ENCODE data around the gene METAP1D. TPM values are rescaled to one million over a fixed set of nuclear protein-coding genes. Genes with fewer than 3 reads are reported as not detected.

Gene METAP1D
- total RNA-seq, 1 experiment from 2014 or later: 4.7 TPM

DNA sequence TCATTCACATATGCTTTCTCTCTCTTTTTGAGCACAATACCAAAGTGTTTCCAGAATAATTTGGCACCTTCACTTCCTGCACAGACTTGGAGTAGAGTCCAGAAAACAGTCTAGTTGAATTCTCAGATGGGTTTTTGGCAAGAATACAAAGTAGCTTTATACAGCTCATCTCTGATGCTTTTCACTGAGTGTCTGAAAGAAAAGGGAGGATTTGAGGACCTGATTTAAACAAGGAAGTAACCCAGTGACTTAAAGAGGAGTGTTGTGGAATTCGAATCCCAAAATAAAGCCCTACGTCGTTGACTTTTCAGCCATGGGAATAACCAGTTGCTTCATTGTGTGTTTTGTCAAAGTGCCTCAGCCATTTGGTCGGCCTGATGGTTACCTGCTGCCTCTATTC lies 31.8 kb downstream of the METAP1D start (continued):
- no peak for TF ChIP-seq SMAD4 (CRISPR knock-in tag; IDR thresholded peaks at IDR 0.05)
- no peak for TF ChIP-seq USF1 (CRISPR knock-in tag; IDR thresholded peaks at IDR 0.05)

GRCh38 chr2:172038121-172038520 lies 38.4 kb downstream of the METAP1D start:
- no peak for ATAC-seq
- no peaks in the 10 kb centered on the region for H3K4me1 Mint-ChIP-seq
- H3K27ac Mint-ChIP-seq: no peak overlapping the region
- ChIA-PET CTCF (interaction anchor here (0.6 to 1.3 kb wide), 5 partner anchors 9 to 247 kb away, joined by 3 to 5 read pairs (median 3); no protein-coding TSS in a partner anchor), POLR2A (no interaction called here)
- no peak overlapping the region for H3K4me3 Mint-ChIP-seq
- DNase-seq (ENCODE audit: low spot score): no peak
- no peaks in the 10 kb centered on the region; the same call in 1 of the 2 replicates for H3K36me3 Mint-ChIP-seq
- H3K27me3 Mint-ChIP-seq (ENCODE audit: low read depth): no peaks in the 10 kb centered on the region
- H3K9me3 Mint-ChIP-seq: no peaks in the 10 kb centered on the region
- no peak for TF ChIP-seq ETV6 (CRISPR knock-in tag; IDR thresholded peaks at IDR 0.05)
- TF ChIP-seq CREM (CRISPR knock-in tag; IDR thresholded peaks at IDR 0.05): no peak
- no peak for TF ChIP-seq ZMAT4 (CRISPR knock-in tag; IDR thresholded peaks at IDR 0.05)
- TF ChIP-seq SMAD4 (CRISPR knock-in tag; IDR thresholded peaks at IDR 0.05): no peak
- no peak for TF ChIP-seq CREB1 (CRISPR knock-in tag; IDR thresholded peaks at IDR 0.05)
- TF ChIP-seq PRRX2 (CRISPR knock-in tag; IDR thresholded peaks at IDR 0.05): no peak
- TF ChIP-seq, protein P1, sequence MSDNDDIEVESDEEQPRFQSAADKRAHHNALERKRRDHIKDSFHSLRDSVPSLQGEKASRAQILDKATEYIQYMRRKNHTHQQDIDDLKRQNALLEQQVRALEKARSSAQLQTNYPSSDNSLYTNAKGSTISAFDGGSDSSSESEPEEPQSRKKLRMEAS (CRISPR knock-in tag; IDR thresholded peaks at IDR 0.05): no peak
- no peak for TF ChIP-seq TEAD1 (CRISPR knock-in tag; IDR thresholded peaks at IDR 0.05)
- TF ChIP-seq, protein P2, sequence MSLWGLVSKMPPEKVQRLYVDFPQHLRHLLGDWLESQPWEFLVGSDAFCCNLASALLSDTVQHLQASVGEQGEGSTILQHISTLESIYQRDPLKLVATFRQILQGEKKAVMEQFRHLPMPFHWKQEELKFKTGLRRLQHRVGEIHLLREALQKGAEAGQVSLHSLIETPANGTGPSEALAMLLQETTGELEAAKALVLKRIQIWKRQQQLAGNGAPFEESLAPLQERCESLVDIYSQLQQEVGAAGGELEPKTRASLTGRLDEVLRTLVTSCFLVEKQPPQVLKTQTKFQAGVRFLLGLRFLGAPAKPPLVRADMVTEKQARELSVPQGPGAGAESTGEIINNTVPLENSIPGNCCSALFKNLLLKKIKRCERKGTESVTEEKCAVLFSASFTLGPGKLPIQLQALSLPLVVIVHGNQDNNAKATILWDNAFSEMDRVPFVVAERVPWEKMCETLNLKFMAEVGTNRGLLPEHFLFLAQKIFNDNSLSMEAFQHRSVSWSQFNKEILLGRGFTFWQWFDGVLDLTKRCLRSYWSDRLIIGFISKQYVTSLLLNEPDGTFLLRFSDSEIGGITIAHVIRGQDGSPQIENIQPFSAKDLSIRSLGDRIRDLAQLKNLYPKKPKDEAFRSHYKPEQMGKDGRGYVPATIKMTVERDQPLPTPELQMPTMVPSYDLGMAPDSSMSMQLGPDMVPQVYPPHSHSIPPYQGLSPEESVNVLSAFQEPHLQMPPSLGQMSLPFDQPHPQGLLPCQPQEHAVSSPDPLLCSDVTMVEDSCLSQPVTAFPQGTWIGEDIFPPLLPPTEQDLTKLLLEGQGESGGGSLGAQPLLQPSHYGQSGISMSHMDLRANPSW (CRISPR knock-in tag; conservative IDR thresholded peaks at IDR 0.05; ENCODE audit: low read depth): no peak
- TF ChIP-seq GRHL2 (CRISPR knock-in tag; IDR thresholded peaks at IDR 0.05; ENCODE audit: insufficient replicate concordance, severe bottlenecking): no peak
- TF ChIP-seq ERG (CRISPR knock-in tag; IDR thresholded peaks at IDR 0.05): no peak
- TF ChIP-seq FOXK1 (CRISPR knock-in tag; IDR thresholded peaks at IDR 0.05): no peak
- TF ChIP-seq, protein P3, sequence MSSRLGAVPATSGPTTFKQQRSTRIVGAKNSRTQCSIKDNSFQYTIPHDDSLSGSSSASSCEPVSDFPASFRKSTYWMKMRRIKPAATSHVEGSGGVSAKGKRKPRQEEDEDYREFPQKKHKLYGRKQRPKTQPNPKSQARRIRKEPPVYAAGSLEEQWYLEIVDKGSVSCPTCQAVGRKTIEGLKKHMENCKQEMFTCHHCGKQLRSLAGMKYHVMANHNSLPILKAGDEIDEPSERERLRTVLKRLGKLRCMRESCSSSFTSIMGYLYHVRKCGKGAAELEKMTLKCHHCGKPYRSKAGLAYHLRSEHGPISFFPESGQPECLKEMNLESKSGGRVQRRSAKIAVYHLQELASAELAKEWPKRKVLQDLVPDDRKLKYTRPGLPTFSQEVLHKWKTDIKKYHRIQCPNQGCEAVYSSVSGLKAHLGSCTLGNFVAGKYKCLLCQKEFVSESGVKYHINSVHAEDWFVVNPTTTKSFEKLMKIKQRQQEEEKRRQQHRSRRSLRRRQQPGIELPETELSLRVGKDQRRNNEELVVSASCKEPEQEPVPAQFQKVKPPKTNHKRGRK (CRISPR knock-in tag; IDR thresholded peaks at IDR 0.05; ENCODE audit: borderline replicate concordance): no peak
- no peak for TF ChIP-seq NFE2L1 (CRISPR knock-in tag; IDR thresholded peaks at IDR 0.05)
- TF ChIP-seq, protein P4, sequence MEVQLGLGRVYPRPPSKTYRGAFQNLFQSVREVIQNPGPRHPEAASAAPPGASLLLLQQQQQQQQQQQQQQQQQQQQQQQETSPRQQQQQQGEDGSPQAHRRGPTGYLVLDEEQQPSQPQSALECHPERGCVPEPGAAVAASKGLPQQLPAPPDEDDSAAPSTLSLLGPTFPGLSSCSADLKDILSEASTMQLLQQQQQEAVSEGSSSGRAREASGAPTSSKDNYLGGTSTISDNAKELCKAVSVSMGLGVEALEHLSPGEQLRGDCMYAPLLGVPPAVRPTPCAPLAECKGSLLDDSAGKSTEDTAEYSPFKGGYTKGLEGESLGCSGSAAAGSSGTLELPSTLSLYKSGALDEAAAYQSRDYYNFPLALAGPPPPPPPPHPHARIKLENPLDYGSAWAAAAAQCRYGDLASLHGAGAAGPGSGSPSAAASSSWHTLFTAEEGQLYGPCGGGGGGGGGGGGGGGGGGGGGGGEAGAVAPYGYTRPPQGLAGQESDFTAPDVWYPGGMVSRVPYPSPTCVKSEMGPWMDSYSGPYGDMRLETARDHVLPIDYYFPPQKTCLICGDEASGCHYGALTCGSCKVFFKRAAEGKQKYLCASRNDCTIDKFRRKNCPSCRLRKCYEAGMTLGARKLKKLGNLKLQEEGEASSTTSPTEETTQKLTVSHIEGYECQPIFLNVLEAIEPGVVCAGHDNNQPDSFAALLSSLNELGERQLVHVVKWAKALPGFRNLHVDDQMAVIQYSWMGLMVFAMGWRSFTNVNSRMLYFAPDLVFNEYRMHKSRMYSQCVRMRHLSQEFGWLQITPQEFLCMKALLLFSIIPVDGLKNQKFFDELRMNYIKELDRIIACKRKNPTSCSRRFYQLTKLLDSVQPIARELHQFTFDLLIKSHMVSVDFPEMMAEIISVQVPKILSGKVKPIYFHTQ (CRISPR knock-in tag; IDR thresholded peaks at IDR 0.05): no peak
- TF ChIP-seq JUN (CRISPR knock-in tag; IDR thresholded peaks at IDR 0.05): no peak
- TF ChIP-seq, protein P5, sequence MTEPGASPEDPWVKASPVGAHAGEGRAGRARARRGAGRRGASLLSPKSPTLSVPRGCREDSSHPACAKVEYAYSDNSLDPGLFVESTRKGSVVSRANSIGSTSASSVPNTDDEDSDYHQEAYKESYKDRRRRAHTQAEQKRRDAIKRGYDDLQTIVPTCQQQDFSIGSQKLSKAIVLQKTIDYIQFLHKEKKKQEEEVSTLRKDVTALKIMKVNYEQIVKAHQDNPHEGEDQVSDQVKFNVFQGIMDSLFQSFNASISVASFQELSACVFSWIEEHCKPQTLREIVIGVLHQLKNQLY (CRISPR knock-in tag; IDR thresholded peaks at IDR 0.05): no peak
- TF ChIP-seq, protein P6, sequence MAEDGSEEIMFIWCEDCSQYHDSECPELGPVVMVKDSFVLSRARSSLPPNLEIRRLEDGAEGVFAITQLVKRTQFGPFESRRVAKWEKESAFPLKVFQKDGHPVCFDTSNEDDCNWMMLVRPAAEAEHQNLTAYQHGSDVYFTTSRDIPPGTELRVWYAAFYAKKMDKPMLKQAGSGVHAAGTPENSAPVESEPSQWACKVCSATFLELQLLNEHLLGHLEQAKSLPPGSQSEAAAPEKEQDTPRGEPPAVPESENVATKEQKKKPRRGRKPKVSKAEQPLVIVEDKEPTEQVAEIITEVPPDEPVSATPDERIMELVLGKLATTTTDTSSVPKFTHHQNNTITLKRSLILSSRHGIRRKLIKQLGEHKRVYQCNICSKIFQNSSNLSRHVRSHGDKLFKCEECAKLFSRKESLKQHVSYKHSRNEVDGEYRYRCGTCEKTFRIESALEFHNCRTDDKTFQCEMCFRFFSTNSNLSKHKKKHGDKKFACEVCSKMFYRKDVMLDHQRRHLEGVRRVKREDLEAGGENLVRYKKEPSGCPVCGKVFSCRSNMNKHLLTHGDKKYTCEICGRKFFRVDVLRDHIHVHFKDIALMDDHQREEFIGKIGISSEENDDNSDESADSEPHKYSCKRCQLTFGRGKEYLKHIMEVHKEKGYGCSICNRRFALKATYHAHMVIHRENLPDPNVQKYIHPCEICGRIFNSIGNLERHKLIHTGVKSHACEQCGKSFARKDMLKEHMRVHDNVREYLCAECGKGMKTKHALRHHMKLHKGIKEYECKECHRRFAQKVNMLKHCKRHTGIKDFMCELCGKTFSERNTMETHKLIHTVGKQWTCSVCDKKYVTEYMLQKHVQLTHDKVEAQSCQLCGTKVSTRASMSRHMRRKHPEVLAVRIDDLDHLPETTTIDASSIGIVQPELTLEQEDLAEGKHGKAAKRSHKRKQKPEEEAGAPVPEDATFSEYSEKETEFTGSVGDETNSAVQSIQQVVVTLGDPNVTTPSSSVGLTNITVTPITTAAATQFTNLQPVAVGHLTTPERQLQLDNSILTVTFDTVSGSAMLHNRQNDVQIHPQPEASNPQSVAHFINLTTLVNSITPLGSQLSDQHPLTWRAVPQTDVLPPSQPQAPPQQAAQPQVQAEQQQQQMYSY (CRISPR knock-in tag; IDR thresholded peaks at IDR 0.05): no peak
- TF ChIP-seq ZNF121 (CRISPR knock-in tag; IDR thresholded peaks at IDR 0.05): no peak

Data from WTC11 (cell line).